ENCODE measurements around the gene HYAL3. TPM values are rescaled to one million over a fixed set of nuclear protein-coding genes. Genes with fewer than 3 reads are reported as not detected.
A peak's percentile ranks its signal among the peaks of the same experiment; 100 is the strongest.

The HYAL3 gene
- total RNA-seq, result 1 to 10 TPM; 2.6 to 6.2 (median 3.9) TPM
- 3.6 TPM for total RNA-seq (2013)
- total RNA-seq, result 0.68 to 4.7 (median 1.8) reads per million in 29 experiments

GRCh38 chr3:50298836-50299637 is at the start of gene HYAL3, which contains the start of gene NAA80:
TSS of gene HYAL3 (minus strand) at chr3:50299405. CDS start at chr3:50295602, 3,803 bp downstream.
TSS of gene NAA80 (minus strand) at chr3:50299405. CDS start at chr3:50297463, 1,942 bp downstream.
- DNase-seq, result peak; percentile 97 to 100 (median 99)
- Mint-ChIP-seq H3K9me3 (no peaks in the 10 kb centered on the region), H3K27ac (peak within 1 kb of the TSS; percentile 98 to 100), H3K4me1 (peaks cover 25 to 33% (median 33%) of the 10 kb centered on the region in 3 donors), H3K36me3 (no peaks in the 10 kb centered on the region), H3K4me3 (peak within 1 kb of the TSS; percentile 95 to 97 (median 96)), H3K27me3 (no peaks in the 10 kb centered on the region)
- peak; percentile 84 to 91 (median 90) for ATAC-seq (replicated peaks in 1 of 4)
- POLR2A ChIA-PET, result interaction anchor here in 1 of 2 donors (0.6 to 1.9 kb wide), 6 partner anchors 22 to 485 kb away, joined by 3 to 13 read pairs (median 4); partner anchors contain the start of genes GNAI2, RASSF1 and UBA7
- CTCF ChIA-PET, result interaction anchor here (0.5 to 1.8 kb wide), 14 partner anchors 18 to 1201 kb away, joined by 3 to 16 read pairs (median 6); partner anchors contain the start of genes CYB561D2 (in 1 of the 2), DCAF1 (in 1 of the 2), GNAI2 (in 1 of the 2) and NPRL2 (in 1 of the 2)
- WGBS (ENCODE audit: insufficient coverage), result 0% methylated on average over 44 of the region's 61 CpGs
- Histone ChIP-seq H3K9me3 (no peaks in the 10 kb centered on the region), H3K4me1 (ENCODE audit: control insufficient read depth in 1 of 2, extremely low read depth in 1 of 2, insufficient read depth in 2 of 2, low read length in 2 of 2) (peaks cover 9 to 38% of the 10 kb centered on the region in 2 experiments), H3K27ac (ENCODE audit: low read length) (peak within 1 kb of the TSS; percentile 95), H3K27me3 (replicated peaks in 1 of 2; ENCODE audit: control insufficient read depth in 2 of 2, extremely low read depth in 1 of 2, insufficient read depth in 2 of 2, low read length in 1 of 2) (no peaks in the 10 kb centered on the region), H3K36me3 (ENCODE audit: control insufficient read depth in 2 of 2, extremely low read depth in 1 of 2, insufficient read depth in 1 of 2, low read length in 1 of 2) (peaks cover 4 to 5% of the 10 kb centered on the region in 2 donors), H3K4me3 (ENCODE audit: control insufficient read depth in 1 of 2, extremely low read depth in 1 of 2, low read length in 1 of 2) (peak within 1 kb of the TSS; percentile 75 to 92)

- Mint-ChIP-seq H3K27ac (peak overlapping the region; percentile 63 to 68), H3K27me3 (no peaks in the 10 kb centered on the region), H3K4me3 (peak overlapping the region in 2 of 3 donors; percentile 6 to 74), H3K4me1 (peaks cover 56 to 71% (median 63%) of the 10 kb centered on the region in 3 donors), H3K9me3 (no peaks in the 10 kb centered on the region), H3K36me3 (peaks cover 16% of the 10 kb centered on the region)
- Histone ChIP-seq H3K4me1 (ENCODE audit: control insufficient read depth in 1 of 2, extremely low read depth in 1 of 2, insufficient read depth in 2 of 2, low read length in 2 of 2) (peaks cover 22 to 76% of the 10 kb centered on the region in 2 experiments), H3K9me3 (no peaks in the 10 kb centered on the region), H3K27ac (ENCODE audit: low read length) (no peak overlapping the region), H3K36me3 (ENCODE audit: control insufficient read depth in 2 of 2, extremely low read depth in 1 of 2, insufficient read depth in 1 of 2, low read length in 1 of 2) (peaks cover 0 to 22% of the 10 kb centered on the region in 2 donors), H3K27me3 (replicated peaks in 1 of 2; ENCODE audit: control insufficient read depth in 2 of 2, extremely low read depth in 1 of 2, insufficient read depth in 2 of 2, low read length in 1 of 2) (no peaks in the 10 kb centered on the region), H3K4me3 (ENCODE audit: control insufficient read depth in 1 of 2, extremely low read depth in 1 of 2, low read length in 1 of 2) (no peak overlapping the region)
- WGBS (ENCODE audit: insufficient coverage), result 98% methylated on average over 4 of the region's 14 CpGs
- CTCF ChIA-PET, result interaction anchor here in 1 of 2 donors (0.6 to 1.8 kb wide), 14 partner anchors 9 to 292 kb away, joined by 3 to 13 read pairs (median 4); partner anchors contain the start of genes CISH and TUSC2
- DNase-seq (peak; percentile 47 to 90 (median 71)), ATAC-seq (replicated peaks in 1 of 4) (no peak)
- POLR2A ChIA-PET, result interaction anchor here in 1 of 2 donors (0.6 to 0.7 kb wide), 2 partner anchors 11 to 18 kb away, joined by 3 to 8 read pairs; no protein-coding TSS in a partner anchor
Observed at GRCh38 chr3:50347187-50347813, 48.1 kb upstream of the HYAL3 start.

- Histone ChIP-seq H3K36me3 (ENCODE audit: control insufficient read depth in 2 of 2, extremely low read depth in 1 of 2, insufficient read depth in 1 of 2, low read length in 1 of 2) (peaks cover 0 to 19% of the 10 kb centered on the region in 2 donors), H3K27me3 (replicated peaks in 1 of 2; ENCODE audit: control insufficient read depth in 2 of 2, extremely low read depth in 1 of 2, insufficient read depth in 2 of 2, low read length in 1 of 2) (no peaks in the 10 kb centered on the region), H3K9me3 (no peaks in the 10 kb centered on the region), H3K27ac (ENCODE audit: low read length) (no peak within 1 kb of the TSS), H3K4me3 (ENCODE audit: control insufficient read depth in 1 of 2, extremely low read depth in 1 of 2, low read length in 1 of 2) (peak within 1 kb of the TSS; percentile 20 to 36), H3K4me1 (ENCODE audit: control insufficient read depth in 1 of 2, extremely low read depth in 1 of 2, insufficient read depth in 2 of 2, low read length in 2 of 2) (peaks cover 19 to 79% of the 10 kb centered on the region in 2 experiments)
- ChIA-PET CTCF (interaction anchor here in 1 of 2 donors (0.6 kb wide), 1 partner anchor 9 kb away, joined by 3 read pairs; no protein-coding TSS in a partner anchor), POLR2A (no interaction called here)
- WGBS (ENCODE audit: insufficient coverage), result 16% methylated on average over 43 of the region's 45 CpGs
- Mint-ChIP-seq H3K36me3 (peaks cover 16% of the 10 kb centered on the region), H3K9me3 (no peaks in the 10 kb centered on the region), H3K4me1 (peaks cover 46 to 66% (median 60%) of the 10 kb centered on the region in 3 donors), H3K27me3 (no peaks in the 10 kb centered on the region), H3K27ac (peak within 1 kb of the TSS; percentile 52 to 58), H3K4me3 (peak within 1 kb of the TSS; percentile 32 to 74 (median 49))
- peak; percentile 30 to 86 (median 65) for DNase-seq
- peak; percentile 14 to 48 (median 22) for ATAC-seq (replicated peaks in 1 of 4)
Observed at GRCh38 chr3:50345586-50346234, 46.5 kb upstream of the HYAL3 start, which contains the start of gene ZMYND10. TSS of gene ZMYND10 (minus strand) at chr3:50345732. CDS start at chr3:50345579, 153 bp downstream.

- Mint-ChIP-seq H3K4me1 (peaks cover 40 to 63% (median 55%) of the 10 kb centered on the region in 3 donors), H3K27ac (peak overlapping the region in 1 of 2 donors; percentile 2), H3K27me3 (no peaks in the 10 kb centered on the region), H3K9me3 (no peaks in the 10 kb centered on the region), H3K4me3 (peak overlapping the region in 2 of 3 donors; percentile 9 to 74), H3K36me3 (peaks cover 14% of the 10 kb centered on the region)
- 87% methylated on average over 8 of the region's 8 CpGs for WGBS (ENCODE audit: insufficient coverage)
- ATAC-seq (replicated peaks in 1 of 4) (no peak), DNase-seq (no peak)
- Histone ChIP-seq H3K36me3 (ENCODE audit: control insufficient read depth in 2 of 2, extremely low read depth in 1 of 2, insufficient read depth in 1 of 2, low read length in 1 of 2) (peaks cover 0 to 19% of the 10 kb centered on the region in 2 donors), H3K9me3 (no peaks in the 10 kb centered on the region), H3K4me3 (ENCODE audit: control insufficient read depth in 1 of 2, extremely low read depth in 1 of 2, low read length in 1 of 2) (no peak overlapping the region), H3K27me3 (replicated peaks in 1 of 2; ENCODE audit: control insufficient read depth in 2 of 2, extremely low read depth in 1 of 2, insufficient read depth in 2 of 2, low read length in 1 of 2) (no peaks in the 10 kb centered on the region), H3K27ac (ENCODE audit: low read length) (no peak overlapping the region), H3K4me1 (ENCODE audit: control insufficient read depth in 1 of 2, extremely low read depth in 1 of 2, insufficient read depth in 2 of 2, low read length in 2 of 2) (peaks cover 20 to 80% of the 10 kb centered on the region in 2 experiments)
- CTCF ChIA-PET, result interaction anchor here in 1 of 2 donors (1.1 kb wide), 1 partner anchor 11 kb away, joined by 3 read pairs; no protein-coding TSS in a partner anchor
- POLR2A ChIA-PET, result no interaction called here
Observed at GRCh38 chr3:50345008-50345407, 45.8 kb upstream of the HYAL3 start.

GRCh38 chr3:50342813-50343633 is 43.8 kb upstream of the HYAL3 start:
- CTCF ChIA-PET, result no interaction called here
- Histone ChIP-seq H3K36me3 (ENCODE audit: control insufficient read depth in 2 of 2, extremely low read depth in 1 of 2, insufficient read depth in 1 of 2, low read length in 1 of 2) (peaks cover 0 to 8% of the 10 kb centered on the region in 2 donors), H3K4me3 (ENCODE audit: control insufficient read depth in 1 of 2, extremely low read depth in 1 of 2, low read length in 1 of 2) (no peak overlapping the region), H3K4me1 (ENCODE audit: control insufficient read depth in 1 of 2, extremely low read depth in 1 of 2, insufficient read depth in 2 of 2, low read length in 2 of 2) (peaks cover 23 to 80% of the 10 kb centered on the region in 2 experiments), H3K27ac (ENCODE audit: low read length) (no peak overlapping the region), H3K9me3 (no peaks in the 10 kb centered on the region), H3K27me3 (replicated peaks in 1 of 2; ENCODE audit: control insufficient read depth in 2 of 2, extremely low read depth in 1 of 2, insufficient read depth in 2 of 2, low read length in 1 of 2) (no peaks in the 10 kb centered on the region)
- DNase-seq (no peak), ATAC-seq (replicated peaks in 1 of 4) (no peak)
- Mint-ChIP-seq H3K27ac (peak overlapping the region; percentile 87 to 94), H3K36me3 (peaks cover 3% of the 10 kb centered on the region), H3K4me1 (peaks cover 42 to 63% (median 55%) of the 10 kb centered on the region in 3 donors), H3K9me3 (no peaks in the 10 kb centered on the region), H3K27me3 (no peaks in the 10 kb centered on the region), H3K4me3 (no peak overlapping the region)
- POLR2A ChIA-PET, result no interaction called here
- 94% methylated on average over 7 of the region's 13 CpGs for WGBS (ENCODE audit: insufficient coverage)
